CD8-positive, alpha-beta memory T cell (primary cell): Measurements from ENCODE around the gene SH3RF1. TPM values are rescaled to one million over a fixed set of nuclear protein-coding genes. Genes with fewer than 3 reads are reported as not detected.

ENCODE experiments used
- CTCF ChIA-PET: fragments of 350-600 bp; sonication (Branson Sonifier 250); formaldehyde crosslinking; loops from one replicate; lab custom pipeline; 2021; ENCODE audit warnings: antibody characterized with exemption; lab: Charles Lee
- POLR2A ChIA-PET: fragments of 350-600 bp; sonication (Branson Sonifier 250); formaldehyde crosslinking; loops from one replicate; lab custom pipeline; 2021; ENCODE audit warnings: antibody characterized with exemption; lab: Charles Lee
- DNase-seq, 5 donors: peaks; one replicate each; pipeline versions ENCODE4 v3.0.0 to v3.0.0-alpha.2; 2020 to 2022; ENCODE audit warnings: mixed read lengths in 1 of 5
- H3K27ac ChIP-seq: one replicate; pipeline ENCODE4 v1.7.0; 2013; ENCODE audit warnings: low read depth, mild to moderate bottlenecking, low read length, moderate library complexity
- H3K27me3 ChIP-seq: 2 replicates; pipeline ENCODE4 v1.7.0; 2013; ENCODE audit warnings: low read length, mild to moderate bottlenecking; ENCODE audit not compliant: insufficient read depth, poor library complexity, severe bottlenecking
- H3K36me3 ChIP-seq: 2 replicates; pipeline ENCODE4 v1.7.0; 2013; ENCODE audit warnings: mild to moderate bottlenecking, low read length, moderate library complexity; ENCODE audit not compliant: insufficient read depth
- H3K4me1 ChIP-seq: 2 replicates; pipeline ENCODE4 v1.7.0; 2013; ENCODE audit warnings: mild to moderate bottlenecking, low read length, moderate library complexity; ENCODE audit not compliant: insufficient read depth
- H3K4me3 ChIP-seq: 2 replicates; pipeline ENCODE4 v1.7.0; 2013; ENCODE audit warnings: mild to moderate bottlenecking, low read length
- H3K9me3 ChIP-seq: 2 replicates; pipeline ENCODE4 v1.7.0; 2013; ENCODE audit warnings: mild to moderate bottlenecking, low read length
- H3K27ac Mint-ChIP-seq, 8 donors: one replicate each; pipeline ENCODE4 v1.8.0; 2020 to 2021; ENCODE audit warnings: mixed read lengths in 8 of 8, mild to moderate bottlenecking in 6 of 8, inconsistent platforms in 3 of 8, moderate library complexity in 3 of 8
- H3K27me3 Mint-ChIP-seq, 2 donors: one replicate each; pipeline ENCODE4 v1.8.0; 2020 to 2021; ENCODE audit warnings: mixed read lengths in 2 of 2, mild to moderate bottlenecking in 1 of 2, moderate library complexity in 1 of 2
- H3K36me3 Mint-ChIP-seq, 3 donors: one replicate each; pipeline ENCODE4 v1.8.0; 2020 to 2021; ENCODE audit warnings: mixed read lengths in 3 of 3, inconsistent platforms in 1 of 3, mild to moderate bottlenecking in 1 of 3
- H3K4me1 Mint-ChIP-seq, 3 donors: one replicate each; pipeline ENCODE4 v1.8.0; 2020 to 2021; ENCODE audit warnings: mixed read lengths in 3 of 3, inconsistent platforms in 1 of 3, mild to moderate bottlenecking in 1 of 3
- H3K4me3 Mint-ChIP-seq, 7 donors: one replicate each; pipeline ENCODE4 v1.8.0; 2020 to 2021; ENCODE audit warnings: mixed read lengths in 7 of 7, mild to moderate bottlenecking in 6 of 7, moderate library complexity in 4 of 7, inconsistent platforms in 2 of 7
- H3K9me3 Mint-ChIP-seq, 5 donors: one replicate each; pipeline ENCODE4 v1.8.0; 2020 to 2022; ENCODE audit warnings: mixed read lengths in 5 of 5, mild to moderate bottlenecking in 3 of 5, moderate library complexity in 2 of 5, inconsistent platforms in 1 of 5
- polyA plus RNA-seq: library from polyadenylated mRNA; unstranded; fragments of 300-500 nt; fragmentation: Illumina TruSeq; gene quantifications from one replicate; pipeline ENCODE4 v1.2.3, GENCODE V29; 2021
- total RNA-seq, 2 experiments: library from RNA; stranded (reverse); gene quantifications; one replicate each; pipeline ENCODE4 v1.2.3, GENCODE V29; 2021

SH3RF1 gene
- total and polyA plus RNA-seq, 3 experiments from 2014 or later: 1.1 to 1.4 TPM; not detected in 1

- Histone ChIP-seq H3K4me1 (no peaks in the 10 kb centered on the region), H3K9me3 (no peaks in the 10 kb centered on the region), H3K4me3 (no peak overlapping the region), H3K36me3 (no peaks in the 10 kb centered on the region), H3K27me3 (no peaks in the 10 kb centered on the region), H3K27ac (no peak overlapping the region)
- H3K4me1 Mint-ChIP-seq: no peaks in the 10 kb centered on the region
- no peak for DNase-seq
- ChIA-PET CTCF (no interaction called here), POLR2A (no interaction called here)
- H3K36me3 Mint-ChIP-seq: no peaks in the 10 kb centered on the region
- H3K9me3 Mint-ChIP-seq: no peaks in the 10 kb centered on the region
- H3K27ac Mint-ChIP-seq: no peak overlapping the region
- peaks cover 2 to 38% of the 10 kb centered on the region in 2 donors for H3K27me3 Mint-ChIP-seq
- no peak overlapping the region for H3K4me3 Mint-ChIP-seq
Observed at GRCh38 chr4:169259271-169259670, 11.5 kb downstream of the SH3RF1 start.

DNA sequence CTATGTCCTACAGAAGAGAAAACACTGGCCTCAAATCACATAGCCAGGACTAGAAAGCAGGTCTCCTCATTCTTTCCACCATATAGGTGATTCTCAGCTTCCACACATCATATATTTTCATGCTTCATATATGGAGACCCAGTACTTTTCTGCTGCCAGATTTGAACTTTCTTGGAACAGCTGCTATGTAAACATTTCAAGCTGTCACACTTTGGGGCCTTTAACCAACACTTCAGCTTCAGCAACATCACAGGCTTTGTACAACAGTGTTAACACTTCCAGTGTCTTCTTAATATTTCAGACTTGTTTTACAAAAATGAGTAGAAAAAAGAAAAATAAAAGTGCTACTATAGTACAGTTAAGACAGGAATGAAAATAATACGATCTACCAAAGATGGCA is 12.6 kb downstream of the SH3RF1 start:
- H3K36me3 Mint-ChIP-seq: no peaks in the 10 kb centered on the region
- Histone ChIP-seq H3K27ac (no peak overlapping the region), H3K27me3 (no peaks in the 10 kb centered on the region), H3K36me3 (no peaks in the 10 kb centered on the region), H3K4me1 (no peaks in the 10 kb centered on the region), H3K9me3 (no peaks in the 10 kb centered on the region), H3K4me3 (no peak overlapping the region)
- H3K27ac Mint-ChIP-seq: no peak overlapping the region
- H3K27me3 Mint-ChIP-seq: peaks cover 2 to 29% of the 10 kb centered on the region in 2 donors
- H3K4me3 Mint-ChIP-seq: no peak overlapping the region
- CTCF ChIA-PET: no interaction called here
- no peaks in the 10 kb centered on the region for H3K9me3 Mint-ChIP-seq
- no peak for DNase-seq
- H3K4me1 Mint-ChIP-seq: no peaks in the 10 kb centered on the region
- POLR2A ChIA-PET: no interaction called here

DNA sequence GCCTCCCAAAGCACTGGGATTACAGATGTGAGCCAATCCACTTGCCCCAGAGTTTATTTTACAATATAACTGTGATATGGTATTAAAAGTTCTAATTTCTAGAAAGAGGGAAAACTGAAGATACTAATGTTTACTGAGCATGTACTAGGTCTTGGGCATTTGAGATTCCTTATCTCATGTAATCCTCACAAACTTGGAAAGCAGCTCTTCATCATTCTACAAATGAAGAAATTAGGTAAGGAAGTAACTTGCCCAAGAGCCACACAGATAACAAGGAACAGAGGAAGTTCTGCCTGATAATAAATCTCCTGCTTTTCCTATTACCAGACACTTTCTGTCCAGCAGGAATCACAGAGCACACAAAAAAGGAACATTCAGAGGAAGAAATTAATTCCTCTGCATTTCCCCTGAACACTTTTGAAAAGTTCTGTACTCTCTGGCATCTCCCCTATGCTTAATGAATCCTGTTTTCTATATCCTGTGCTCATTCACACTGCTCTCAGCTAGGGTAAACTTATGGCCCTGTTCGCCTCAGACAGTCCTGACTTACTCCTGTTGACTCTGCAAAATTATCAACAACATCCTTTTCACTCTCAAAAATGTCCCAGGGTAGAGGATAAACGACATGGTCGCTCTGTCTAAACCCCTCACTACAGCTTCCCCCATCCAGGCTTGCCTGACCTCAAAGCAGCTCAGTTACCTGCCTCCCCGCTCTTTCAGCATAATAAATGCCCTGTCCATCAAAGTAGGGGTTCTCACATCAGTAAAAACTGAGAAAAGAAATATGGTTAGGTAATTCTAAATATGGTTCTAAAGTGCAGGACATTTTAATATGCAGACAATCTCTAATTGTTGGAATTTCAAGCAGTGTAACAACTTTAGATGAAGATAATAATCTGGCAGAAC is 13.6 kb downstream of the SH3RF1 start:
- Mint-ChIP-seq H3K4me1 (no peaks in the 10 kb centered on the region), H3K4me3 (no peak overlapping the region), H3K36me3 (no peaks in the 10 kb centered on the region), H3K27me3 (peaks cover 8 to 32% of the 10 kb centered on the region in 2 donors), H3K27ac (no peak overlapping the region), H3K9me3 (no peaks in the 10 kb centered on the region)
- Histone ChIP-seq H3K9me3 (no peaks in the 10 kb centered on the region), H3K4me3 (no peak overlapping the region), H3K36me3 (no peaks in the 10 kb centered on the region), H3K27ac (no peak overlapping the region), H3K27me3 (no peaks in the 10 kb centered on the region), H3K4me1 (no peaks in the 10 kb centered on the region)
- no peak for DNase-seq
- ChIA-PET POLR2A (no interaction called here), CTCF (no interaction called here)

DNA sequence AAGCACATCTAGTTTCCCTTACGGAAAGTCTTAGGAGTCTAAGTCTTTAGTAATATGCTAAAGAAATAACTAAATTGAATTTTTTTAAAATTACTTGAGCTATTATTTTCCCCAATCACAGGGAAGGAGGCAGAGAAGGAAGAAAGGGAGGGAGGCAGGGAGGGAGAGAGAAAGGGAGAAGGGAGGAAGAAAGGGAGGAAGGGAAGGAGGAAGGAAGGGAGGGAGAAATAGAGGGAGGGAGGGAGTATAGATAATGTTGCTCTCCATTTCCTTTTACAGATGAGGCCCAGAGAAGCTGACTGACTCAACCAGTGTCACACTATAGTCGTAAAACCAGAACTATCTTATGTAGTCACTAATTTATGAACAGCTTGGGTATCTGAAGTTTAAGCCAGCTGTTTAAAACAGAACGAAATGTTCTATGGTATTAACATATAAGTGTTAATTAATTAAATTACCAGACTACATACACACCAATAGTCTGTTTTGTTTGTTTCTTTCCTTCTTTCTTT is 14.6 kb downstream of the SH3RF1 start:
- Mint-ChIP-seq H3K36me3 (no peaks in the 10 kb centered on the region), H3K9me3 (no peaks in the 10 kb centered on the region), H3K4me1 (no peaks in the 10 kb centered on the region)

GRCh38 chr4:169254546-169254983 is 16.2 kb downstream of the SH3RF1 start:
- Mint-ChIP-seq H3K4me1 (no peaks in the 10 kb centered on the region), H3K36me3 (no peaks in the 10 kb centered on the region), H3K9me3 (no peaks in the 10 kb centered on the region), H3K27me3 (peaks cover 5 to 30% of the 10 kb centered on the region in 2 donors), H3K27ac (no peak overlapping the region), H3K4me3 (no peak overlapping the region)
- no peaks in the 10 kb centered on the region for H3K4me1 ChIP-seq
- CTCF ChIA-PET: no interaction called here
- H3K4me3 ChIP-seq: no peak overlapping the region
- no peak overlapping the region for H3K27ac ChIP-seq
- DNase-seq: no peak
- no peaks in the 10 kb centered on the region for H3K27me3 ChIP-seq
- no peaks in the 10 kb centered on the region for H3K9me3 ChIP-seq
- POLR2A ChIA-PET: no interaction called here
- H3K36me3 ChIP-seq: no peaks in the 10 kb centered on the region

More for the DNA sequence above, 14.6 kb downstream of the SH3RF1 start:
- no peak overlapping the region for H3K27ac ChIP-seq
- POLR2A ChIA-PET: no interaction called here
- H3K9me3 ChIP-seq: no peaks in the 10 kb centered on the region
- peaks cover 8 to 29% of the 10 kb centered on the region in 2 donors for H3K27me3 Mint-ChIP-seq
- CTCF ChIA-PET: no interaction called here
- H3K4me3 Mint-ChIP-seq: no peak overlapping the region
- no peaks in the 10 kb centered on the region for H3K27me3 ChIP-seq
- H3K27ac Mint-ChIP-seq: peak overlapping the region in 1 of 8 donors; percentile 58
- no peaks in the 10 kb centered on the region for H3K4me1 ChIP-seq
- DNase-seq: no peak
- no peaks in the 10 kb centered on the region for H3K36me3 ChIP-seq
- no peak overlapping the region for H3K4me3 ChIP-seq

- Mint-ChIP-seq H3K27me3 (peaks cover 5 to 35% of the 10 kb centered on the region in 2 donors), H3K27ac (no peak overlapping the region), H3K9me3 (no peaks in the 10 kb centered on the region), H3K36me3 (no peaks in the 10 kb centered on the region), H3K4me3 (no peak overlapping the region), H3K4me1 (no peaks in the 10 kb centered on the region)
- POLR2A ChIA-PET: no interaction called here
- Histone ChIP-seq H3K27me3 (no peaks in the 10 kb centered on the region), H3K4me3 (no peak overlapping the region), H3K36me3 (no peaks in the 10 kb centered on the region), H3K4me1 (no peaks in the 10 kb centered on the region), H3K27ac (no peak overlapping the region), H3K9me3 (no peaks in the 10 kb centered on the region)
- CTCF ChIA-PET: no interaction called here
- DNase-seq: no peak
Observed at GRCh38 chr4:169253904-169254303, 16.9 kb downstream of the SH3RF1 start.

- H3K27me3 Mint-ChIP-seq: peaks cover 7 to 37% of the 10 kb centered on the region in 2 donors
Observed at GRCh38 chr4:169253113-169253671, 17.6 kb downstream of the SH3RF1 start.

More at GRCh38 chr4:169253113-169253671, 17.6 kb downstream of the SH3RF1 start:
- Mint-ChIP-seq H3K9me3 (no peaks in the 10 kb centered on the region), H3K27ac (no peak overlapping the region), H3K4me3 (no peak overlapping the region), H3K36me3 (no peaks in the 10 kb centered on the region), H3K4me1 (no peaks in the 10 kb centered on the region)
- Histone ChIP-seq H3K9me3 (no peaks in the 10 kb centered on the region), H3K27ac (no peak overlapping the region), H3K4me1 (no peaks in the 10 kb centered on the region), H3K27me3 (no peaks in the 10 kb centered on the region), H3K36me3 (no peaks in the 10 kb centered on the region), H3K4me3 (no peak overlapping the region)
- ChIA-PET POLR2A (no interaction called here), CTCF (no interaction called here)
- DNase-seq: no peak
